ENCODE results near the gene FOXP1. TPM values are rescaled to one million over a fixed set of nuclear protein-coding genes. Genes with fewer than 3 reads are reported as not detected.

The FOXP1 gene
- total RNA-seq, 1 donor from 2014 or later: 26.1 TPM

GRCh38 chr3:71398157-71398836 is 185.2 kb downstream of the FOXP1 start:
- H3K4me3 ChIP-seq (ENCODE audit: low read depth, low read length): no peak overlapping the region
- no peak for DNase-seq (ENCODE audit: low read depth)
- no peak for TF ChIP-seq CTCF (conservative IDR thresholded peaks at IDR 0.05; ENCODE audit: low read depth, low read length)

GRCh38 chr3:71397726-71398125 is 185.8 kb downstream of the FOXP1 start:
- no peak for DNase-seq (ENCODE audit: low read depth)
- H3K4me3 ChIP-seq (ENCODE audit: low read depth, low read length): no peak overlapping the region
- no peak for TF ChIP-seq CTCF (conservative IDR thresholded peaks at IDR 0.05; ENCODE audit: low read depth, low read length)

GRCh38 chr3:71397046-71397445 is 186.5 kb downstream of the FOXP1 start:
- peak; percentile 62 for TF ChIP-seq CTCF (conservative IDR thresholded peaks at IDR 0.05; ENCODE audit: low read depth, low read length)
- no peak for DNase-seq (ENCODE audit: low read depth)
- H3K4me3 ChIP-seq (ENCODE audit: low read depth, low read length): no peak overlapping the region

GRCh38 chr3:71395927-71396695 is 187.4 kb downstream of the FOXP1 start:
- TF ChIP-seq CTCF (conservative IDR thresholded peaks at IDR 0.05; ENCODE audit: low read depth, low read length): no peak
- no peak overlapping the region for H3K4me3 ChIP-seq (ENCODE audit: low read depth, low read length)
- DNase-seq (ENCODE audit: low read depth): no peak

GRCh38 chr3:71395470-71395869 is 188.1 kb downstream of the FOXP1 start:
- no peak overlapping the region for H3K4me3 ChIP-seq (ENCODE audit: low read depth, low read length)
- no peak for DNase-seq (ENCODE audit: low read depth)
- TF ChIP-seq CTCF (conservative IDR thresholded peaks at IDR 0.05; ENCODE audit: low read depth, low read length): no peak

GRCh38 chr3:71393745-71394144 is 189.8 kb downstream of the FOXP1 start:
- H3K4me3 ChIP-seq (ENCODE audit: low read depth, low read length): no peak overlapping the region
- TF ChIP-seq CTCF (conservative IDR thresholded peaks at IDR 0.05; ENCODE audit: low read depth, low read length): no peak
- no peak for DNase-seq (ENCODE audit: low read depth)
